Esophagus (tissue), 2 donors: ENCODE results near the gene PDCD7. TPM values are rescaled to one million over a fixed set of nuclear protein-coding genes. Genes with fewer than 3 reads are reported as not detected.
"Not testable (repeated sequence)": the region's sequence is repeated elsewhere in the genome, so short reads cannot be mapped to it uniquely, and the experiment has no call there.

Source experiments
- H3K27ac ChIP-seq, 2 donors: one replicate each; pipeline ENCODE4 v1.5.1; 2013; ENCODE audit warnings: low read depth in 2 of 2, mild to moderate bottlenecking in 2 of 2, inconsistent platforms in 1 of 2, low read length in 1 of 2, moderate library complexity in 1 of 2
- H3K27me3 ChIP-seq, 2 donors: one replicate each; pipeline ENCODE4 v1.6.1; 2013; ENCODE audit warnings: low read length in 2 of 2, control low read depth in 1 of 2, mild to moderate bottlenecking in 1 of 2; ENCODE audit not compliant: insufficient read depth in 2 of 2, control insufficient read depth in 1 of 2
- H3K36me3 ChIP-seq, 2 donors: one replicate each; pipeline ENCODE4 v1.6.1; 2013; ENCODE audit warnings: low read length in 1 of 2; ENCODE audit not compliant: control insufficient read depth in 2 of 2, insufficient read depth in 2 of 2
- H3K4me1 ChIP-seq, 2 donors: one replicate each; pipeline ENCODE4 v1.6.1; 2013; ENCODE audit warnings: low read length in 1 of 2; ENCODE audit not compliant: control insufficient read depth in 2 of 2, insufficient read depth in 2 of 2
- H3K4me3 ChIP-seq, 2 donors: one replicate each; pipeline ENCODE4 v1.5.1; 2013; ENCODE audit warnings: low read length in 2 of 2, mild to moderate bottlenecking in 2 of 2, low read depth in 1 of 2, moderate library complexity in 1 of 2
- H3K9me3 ChIP-seq, 2 donors: one replicate each; pipeline ENCODE4 v1.6.1; 2013; ENCODE audit warnings: mild to moderate bottlenecking in 2 of 2, low read depth in 1 of 2, low read length in 1 of 2, moderate library complexity in 1 of 2; ENCODE audit not compliant: control insufficient read depth in 2 of 2, insufficient read depth in 1 of 2
- WGBS, 2 donors: extraction: QIAGEN DNeasy Blood & Tissue Kit; methylation state at CpG; one replicate each; pipeline ENCODE4 v1.1.7; 2013; 5-methylcytosine and 5-hydroxymethylcytosine counted together
- polyA plus RNA-seq, 2 donors: library from polyadenylated mRNA; stranded (reverse); fragments of 200-250 nt; gene quantifications; one replicate each; pipeline ENCODE4 v1.2.3, GENCODE V29; 2013
- donor health status: healthy with polysubstance abuse.
- donor health status: Bipolar disorder and iron deficiency.

Gene PDCD7
- polyA plus RNA-seq, 2 donors: 11.9 to 17.8 TPM

GRCh38 chr15:65079580-65079979 lies 54.0 kb downstream of the PDCD7 start:
- 56 to 59% methylated on average over 5 of the region's 5 CpGs for WGBS, 2 donors
- H3K36me3 ChIP-seq: no peaks in the 10 kb centered on the region

GRCh38 chr15:65077981-65078352 lies 55.6 kb downstream of the PDCD7 start:
- Histone ChIP-seq H3K9me3 (peaks cover 0 to 5% of the 10 kb centered on the region in 2 donors), H3K4me1 (peaks cover 2 to 8% of the 10 kb centered on the region in 2 donors), H3K27ac (peak overlapping the region in 1 of 2 donors; percentile 11), H3K27me3 (no peaks in the 10 kb centered on the region), H3K36me3 (no peaks in the 10 kb centered on the region), H3K4me3 (no peak overlapping the region)
- WGBS, 2 donors: 15 to 20% methylated on average over 24 of the region's 24 CpGs

More at GRCh38 chr15:65079580-65079979, 54.0 kb downstream of the PDCD7 start:
- Histone ChIP-seq H3K4me3 (no peak overlapping the region), H3K27ac (no peak overlapping the region), H3K9me3 (peaks cover 0 to 5% of the 10 kb centered on the region in 2 donors), H3K4me1 (peaks cover 8 to 9% of the 10 kb centered on the region in 2 donors), H3K27me3 (no peaks in the 10 kb centered on the region)

DNA sequence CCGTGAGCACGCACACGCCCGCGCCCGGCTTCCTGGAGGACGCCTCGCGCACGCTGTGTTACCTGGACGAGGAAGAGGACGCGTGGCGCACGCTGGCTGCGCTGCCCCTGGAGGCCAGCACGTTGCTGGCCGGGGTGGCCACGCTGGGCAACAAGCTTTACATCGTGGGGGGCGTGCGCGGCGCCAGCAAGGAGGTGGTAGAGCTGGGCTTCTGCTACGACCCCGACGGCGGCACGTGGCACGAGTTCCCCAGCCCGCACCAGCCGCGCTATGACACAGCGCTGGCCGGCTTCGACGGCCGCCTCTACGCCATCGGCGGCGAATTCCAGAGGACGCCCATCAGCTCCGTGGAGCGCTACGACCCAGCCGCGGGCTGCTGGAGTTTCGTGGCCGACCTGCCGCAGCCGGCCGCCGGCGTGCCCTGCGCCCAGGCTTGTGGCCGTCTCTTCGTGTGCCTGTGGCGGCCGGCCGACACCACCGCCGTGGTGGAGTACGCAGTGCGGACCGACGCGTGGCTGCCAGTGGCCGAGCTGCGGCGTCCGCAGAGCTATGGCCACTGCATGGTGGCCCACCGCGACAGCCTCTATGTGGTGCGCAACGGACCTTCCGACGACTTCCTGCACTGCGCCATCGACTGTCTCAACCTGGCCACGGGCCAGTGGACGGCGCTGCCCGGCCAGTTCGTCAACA lies 56.2 kb downstream of the PDCD7 start:
- Histone ChIP-seq H3K27me3 (no peaks in the 10 kb centered on the region), H3K9me3 (peaks cover 0 to 5% of the 10 kb centered on the region in 2 donors), H3K4me1 (peaks cover under 1 to 6% of the 10 kb centered on the region in 2 donors), H3K27ac (no peak overlapping the region), H3K36me3 (no peaks in the 10 kb centered on the region), H3K4me3 (no peak overlapping the region)
- WGBS, 2 donors: 60 to 68% methylated on average over 83 to 85 of the region's 85 CpGs

DNA sequence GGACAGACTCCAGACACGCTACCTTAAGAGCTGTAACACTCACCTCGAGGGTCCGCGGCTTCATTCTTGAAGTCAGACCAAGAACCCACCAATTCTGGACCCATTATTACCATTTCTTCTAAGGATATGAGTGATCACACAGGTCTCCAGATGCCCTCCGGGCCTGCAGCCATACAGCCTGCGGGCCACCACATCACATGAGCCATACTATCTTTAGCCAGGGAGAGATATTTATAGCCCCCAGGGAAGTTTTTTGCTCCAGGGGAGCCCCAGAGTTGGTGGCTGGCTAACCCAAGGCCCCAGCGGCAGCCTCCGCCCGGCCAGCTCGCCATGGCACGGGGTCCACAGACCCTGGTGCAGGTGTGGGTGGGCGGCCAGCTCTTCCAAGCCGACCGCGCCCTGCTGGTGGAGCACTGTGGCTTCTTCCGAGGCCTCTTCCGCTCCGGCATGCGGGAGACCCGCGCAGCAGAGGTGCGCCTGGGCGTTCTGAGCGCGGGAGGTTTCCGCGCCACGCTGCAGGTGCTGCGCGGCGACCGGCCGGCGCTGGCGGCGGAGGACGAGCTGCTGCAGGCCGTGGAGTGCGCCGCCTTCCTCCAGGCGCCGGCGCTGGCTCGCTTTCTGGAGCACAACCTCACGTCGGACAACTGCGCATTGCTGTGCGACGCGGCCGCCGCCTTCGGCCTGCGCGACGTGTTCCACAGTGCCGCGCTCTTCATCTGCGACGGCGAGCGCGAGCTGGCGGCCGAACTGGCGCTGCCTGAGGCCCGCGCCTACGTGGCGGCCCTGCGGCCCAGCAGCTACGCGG lies 56.9 kb downstream of the PDCD7 start, which contains the start of gene KBTBD13:
TSS of gene KBTBD13 (plus strand) at position 261 of the 805 bp plus-strand sequence. CDS start at position 331, 70 bp downstream.
- H3K4me3 ChIP-seq: no peak within 1 kb of the TSS
- H3K27me3 ChIP-seq: no peaks in the 10 kb centered on the region
- H3K4me1 ChIP-seq: peaks cover 0 to 9% of the 10 kb centered on the region in 2 donors
- 73 to 75% methylated on average over 73 of the region's 73 CpGs for WGBS, 2 donors
- no peak within 1 kb of the TSS for H3K27ac ChIP-seq
- peaks cover 0 to 5% of the 10 kb centered on the region in 2 donors for H3K9me3 ChIP-seq
- no peaks in the 10 kb centered on the region for H3K36me3 ChIP-seq

DNA sequence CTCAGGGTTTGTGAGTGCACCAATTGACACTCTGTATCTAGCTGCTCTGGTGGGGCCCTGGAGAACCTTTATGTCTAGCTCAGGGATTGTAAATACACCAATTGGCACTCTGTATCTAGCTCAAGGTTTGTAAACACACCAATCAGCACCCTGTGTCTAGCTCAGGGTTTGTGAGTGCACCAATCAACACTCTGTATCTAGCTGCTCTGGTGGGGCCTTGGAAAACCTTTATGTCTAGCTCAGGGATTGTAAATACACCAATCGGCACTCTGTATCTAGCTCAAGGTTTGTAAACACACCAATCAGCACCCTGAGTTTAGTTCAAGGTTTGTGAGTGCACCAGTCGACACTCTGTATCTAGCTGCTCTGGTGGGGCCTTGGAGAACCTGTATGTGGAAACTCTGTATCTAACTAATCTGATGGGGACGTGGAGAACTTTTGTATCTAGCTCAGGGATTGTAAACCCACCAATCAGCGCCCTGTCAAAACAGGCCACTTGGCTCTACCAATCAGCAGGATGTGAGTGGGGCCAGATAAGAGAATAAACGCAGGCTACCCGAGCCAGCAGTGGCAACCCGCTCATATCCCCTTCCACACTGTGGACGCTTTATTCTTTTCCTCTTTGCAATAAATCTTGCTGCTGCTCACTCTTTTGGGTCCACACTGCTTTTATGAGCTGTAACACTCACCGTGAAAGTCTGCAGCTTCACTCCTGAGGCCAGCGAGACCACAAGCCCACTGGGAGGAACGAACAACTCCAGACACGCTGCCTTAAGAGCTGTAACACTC lies 57.8 kb downstream of the PDCD7 start:
- WGBS, 2 donors: 82 to 84% methylated on average over 12 of the region's 12 CpGs
- not testable (repeated sequence) for H3K4me3 ChIP-seq, H3K27me3 ChIP-seq, H3K36me3 ChIP-seq, H3K27ac ChIP-seq, H3K9me3 ChIP-seq
- H3K4me1 ChIP-seq: peaks cover 2 to 15% of the 10 kb centered on the region in 2 donors

DNA sequence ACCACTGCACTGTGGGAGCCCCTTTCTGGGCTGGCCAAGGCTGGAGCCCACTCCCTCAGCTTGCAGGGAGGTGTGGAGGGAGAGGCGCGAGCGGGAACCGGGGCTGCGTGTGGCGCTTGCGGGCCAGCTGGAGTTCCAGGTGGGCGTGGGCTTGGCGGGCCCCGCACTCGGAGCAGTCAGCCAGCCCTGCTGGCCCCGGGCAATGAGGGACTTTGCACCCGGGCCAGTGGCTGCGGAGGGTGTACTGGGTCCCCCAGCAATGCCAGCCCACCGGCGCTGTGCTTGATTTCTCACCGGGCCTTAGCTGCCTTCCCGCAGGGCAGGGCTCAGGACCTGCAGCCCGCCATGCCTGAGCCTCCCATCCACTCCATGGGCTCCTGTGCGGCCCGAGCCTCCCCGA lies 58.7 kb downstream of the PDCD7 start:
- 91 to 93% methylated on average over 13 to 20 of the region's 22 CpGs for WGBS, 2 donors

DNA sequence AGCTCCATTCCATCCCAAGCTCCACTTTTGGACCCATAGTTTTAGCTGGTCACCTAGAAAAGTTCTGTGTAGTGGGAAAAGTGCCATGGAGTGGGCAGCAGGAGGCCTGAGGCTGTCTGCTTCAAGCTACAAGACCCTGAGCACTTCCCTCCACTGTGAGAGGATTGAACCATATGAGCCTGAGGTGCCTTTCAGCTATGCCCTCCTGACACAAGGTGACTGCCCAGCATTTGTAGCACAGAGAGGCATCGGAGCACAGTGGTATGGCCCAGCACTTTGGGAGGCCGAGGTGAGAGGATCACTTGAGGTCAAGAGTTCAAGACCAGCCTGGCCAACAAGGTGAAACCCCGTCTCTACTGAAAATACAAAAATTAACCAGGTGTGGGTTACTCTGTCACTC lies 61.0 kb downstream of the PDCD7 start:
- Histone ChIP-seq H3K36me3 (no peaks in the 10 kb centered on the region), H3K27ac (no peak overlapping the region), H3K9me3 (peaks cover 0 to 4% of the 10 kb centered on the region in 2 donors), H3K4me3 (no peak overlapping the region), H3K27me3 (no peaks in the 10 kb centered on the region), H3K4me1 (peaks cover 4 to 15% of the 10 kb centered on the region in 2 donors)
- 92 to 93% methylated on average over 3 of the region's 3 CpGs for WGBS, 2 donors

More for the DNA sequence above, 58.7 kb downstream of the PDCD7 start:
- H3K36me3 ChIP-seq, H3K4me3 ChIP-seq, H3K9me3 ChIP-seq, H3K27ac ChIP-seq, H3K27me3 ChIP-seq: not testable (repeated sequence)
- peaks cover 2 to 15% of the 10 kb centered on the region in 2 donors for H3K4me1 ChIP-seq

DNA sequence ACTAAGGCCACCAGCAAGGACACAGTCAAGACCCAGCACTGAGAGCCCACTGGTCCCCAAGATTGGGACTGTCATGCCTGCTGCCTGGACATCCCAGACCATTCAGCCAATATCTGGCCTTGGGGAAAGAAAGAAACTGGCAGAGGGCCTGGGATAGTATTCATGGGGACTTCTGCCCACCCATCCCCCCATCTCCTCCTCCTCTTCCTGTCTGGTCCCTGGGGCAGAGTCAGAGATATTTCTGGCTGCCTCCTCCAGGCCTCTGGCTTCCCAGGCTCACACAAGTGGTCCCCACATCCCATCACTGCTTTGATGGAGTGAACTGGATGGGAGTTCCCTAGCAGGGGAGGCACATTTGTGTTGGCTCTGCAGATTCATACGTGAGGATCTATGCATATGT lies 61.6 kb downstream of the PDCD7 start:
- Histone ChIP-seq H3K27me3 (no peaks in the 10 kb centered on the region), H3K27ac (peak overlapping the region; percentile 4 to 26), H3K4me1 (peaks cover 5 to 17% of the 10 kb centered on the region in 2 donors), H3K36me3 (no peaks in the 10 kb centered on the region), H3K9me3 (no peaks in the 10 kb centered on the region), H3K4me3 (no peak overlapping the region)
- WGBS, 2 donors: 69 to 74% methylated on average over 1 of the region's 1 CpG

GRCh38 chr15:65071381-65071811 lies 62.2 kb downstream of the PDCD7 start:
- H3K27me3 ChIP-seq: no peaks in the 10 kb centered on the region
- peaks cover 5 to 17% of the 10 kb centered on the region in 2 donors for H3K4me1 ChIP-seq
- peak overlapping the region; percentile 4 to 47 for H3K27ac ChIP-seq
- WGBS, 2 donors: 42 to 46% methylated on average over 5 of the region's 5 CpGs
- no peaks in the 10 kb centered on the region for H3K9me3 ChIP-seq
- H3K36me3 ChIP-seq: no peaks in the 10 kb centered on the region
- no peak overlapping the region for H3K4me3 ChIP-seq
